Activated B cell treated with CpG ODN at 0.5 μM for 24 hours (primary cell): ENCODE measurements around the gene TBCB. TPM values are rescaled to one million over a fixed set of nuclear protein-coding genes. Genes with fewer than 3 reads are reported as not detected.
"Not testable (repeated sequence)": the region's sequence is repeated elsewhere in the genome, so short reads cannot be mapped to it uniquely, and the experiment has no call there.

Source experiments
- ATAC-seq: fragments of 200-7000 bp; cut with Tn5 transposase; one replicate; pipeline ENCODE4 v1.10.0; 2021; ENCODE audit warnings: low read depth, mild to moderate bottlenecking, moderate library complexity
- CTCF ChIA-PET: fragments of 350-600 bp; sonication (Branson Sonifier 250); formaldehyde crosslinking; loops from one replicate; lab custom pipeline; 2021; ENCODE audit warnings: antibody characterized with exemption; lab: Charles Lee
- POLR2A ChIA-PET: fragments of 350-600 bp; sonication (Branson Sonifier 250); formaldehyde crosslinking; loops from one replicate; lab custom pipeline; 2021; ENCODE audit warnings: antibody characterized with exemption; lab: Charles Lee
- DNase-seq: peaks from one replicate; pipeline ENCODE4 v3.0.0; 2022
- H3K27ac Mint-ChIP-seq: one replicate; pipeline ENCODE4 v1.8.0; 2020; ENCODE audit warnings: mixed read lengths
- H3K27me3 Mint-ChIP-seq: one replicate; pipeline ENCODE4 v1.8.0; 2021; ENCODE audit warnings: mixed read lengths
- H3K36me3 Mint-ChIP-seq: one replicate; pipeline ENCODE4 v1.8.0; 2021; ENCODE audit warnings: low read depth, mixed read lengths
- H3K4me1 Mint-ChIP-seq: one replicate; pipeline ENCODE4 v1.8.0; 2021; ENCODE audit warnings: mixed read lengths
- H3K4me3 Mint-ChIP-seq: one replicate; pipeline ENCODE4 v1.8.0; 2020; ENCODE audit warnings: mild to moderate bottlenecking, mixed read lengths
- H3K9me3 Mint-ChIP-seq: one replicate; pipeline ENCODE4 v1.8.0; 2020; ENCODE audit warnings: mixed read lengths
- CTCF ChIP-seq: fragments of 200-600 bp; IDR thresholded peaks from one replicate; pipeline ENCODE4 v1.8.0; 2022; ENCODE audit warnings: antibody characterized with exemption, mild to moderate bottlenecking
- intact Hi-C: fragments of 100-400 bp; cut with micrococcal nuclease; formaldehyde crosslinking; loops from one replicate; pipeline ENCODE4 v1.15.1; 2024
- total RNA-seq: library from RNA; stranded (reverse); gene quantifications from 2 replicates; pipeline ENCODE4 v1.2.3, GENCODE V29; 2022

Gene TBCB
- total RNA-seq, 1 donor from 2014 or later: 144 TPM

- no peak for TF ChIP-seq CTCF
- POLR2A ChIA-PET: interaction anchor here (0.6 kb wide), 1 partner anchor 95 kb away, joined by 3 read pairs; no protein-coding TSS in a partner anchor
- H3K36me3 Mint-ChIP-seq: peaks cover 72% of the 10 kb centered on the region
- DNase-seq (no peak), ATAC-seq (no peak)
- no peaks in the 10 kb centered on the region for H3K27me3 Mint-ChIP-seq
- H3K9me3 Mint-ChIP-seq: no peaks in the 10 kb centered on the region
- no peak overlapping the region for H3K4me3 Mint-ChIP-seq
- peaks cover 19% of the 10 kb centered on the region for H3K4me1 Mint-ChIP-seq
- CTCF ChIA-PET: no interaction called here
- intact Hi-C loops: no loop called here
- H3K27ac Mint-ChIP-seq: no peak overlapping the region
Measured at GRCh38 chr19:36120984-36121358, 5.7 kb downstream of the TBCB start.

- ChIA-PET POLR2A (no interaction called here), CTCF (no interaction called here)
- DNase-seq (no peak), ATAC-seq (no peak)
- intact Hi-C loops: no loop called here
- H3K4me1 Mint-ChIP-seq: peaks cover 13% of the 10 kb centered on the region
- peaks cover 71% of the 10 kb centered on the region for H3K36me3 Mint-ChIP-seq
- no peak overlapping the region for H3K4me3 Mint-ChIP-seq
- H3K27ac Mint-ChIP-seq: no peak overlapping the region
- H3K27me3 Mint-ChIP-seq: no peaks in the 10 kb centered on the region
- no peak for TF ChIP-seq CTCF
- H3K9me3 Mint-ChIP-seq: no peaks in the 10 kb centered on the region
Measured at GRCh38 chr19:36121486-36122124, 6.3 kb downstream of the TBCB start.

GRCh38 chr19:36125557-36125956 is 10.3 kb downstream of the TBCB start:
- no peaks in the 10 kb centered on the region for H3K27me3 Mint-ChIP-seq
- DNase-seq (no peak), ATAC-seq (no peak)
- peaks cover 12% of the 10 kb centered on the region for H3K4me1 Mint-ChIP-seq
- H3K27ac Mint-ChIP-seq: no peak overlapping the region
- TF ChIP-seq CTCF: no peak
- POLR2A ChIA-PET: interaction anchor here (0.6 to 2.3 kb wide), 2 partner anchors 11 to 12 kb away, joined by 4 to 6 read pairs; partner anchors contain the start of genes POLR2I and TBCB
- CTCF ChIA-PET: interaction anchor here (4.9 kb wide), 1 partner anchor 45 kb away, joined by 68 read pairs; no protein-coding TSS in a partner anchor
- no peak overlapping the region for H3K4me3 Mint-ChIP-seq
- H3K9me3 Mint-ChIP-seq: no peaks in the 10 kb centered on the region
- peaks cover 40% of the 10 kb centered on the region for H3K36me3 Mint-ChIP-seq
- intact Hi-C loops: loop anchor here (5.0 kb wide), 2 partner anchors 362 to 1382 kb away; partner anchors contain the start of genes ZNF566 and ZNF793

- intact Hi-C loops: loop anchor here (1.0 to 5.0 kb wide), 5 partner anchors 11 to 1379 kb away; partner anchors contain the start of genes TBCB, ZNF146, ZNF566 and ZNF793
- ChIA-PET POLR2A (interaction anchor here (0.6 to 4.3 kb wide), 12 partner anchors 8 to 1524 kb away, joined by 3 to 65 read pairs (median 6); partner anchors contain the start of genes ALKBH6, CAPNS1, POLR2I and TBCB), CTCF (interaction anchor here (0.6 to 4.9 kb wide), 19 partner anchors 8 to 366 kb away, joined by 3 to 68 read pairs (median 4); partner anchors contain the start of genes CAPNS1, COX7A1, POLR2I and TBCB)
- no peaks in the 10 kb centered on the region for H3K27me3 Mint-ChIP-seq
- peaks cover 18% of the 10 kb centered on the region for H3K4me1 Mint-ChIP-seq
- DNase-seq (no peak), ATAC-seq (peak; percentile 23)
- peak overlapping the region; percentile 98 for H3K27ac Mint-ChIP-seq
- peaks cover 27% of the 10 kb centered on the region for H3K36me3 Mint-ChIP-seq
- no peaks in the 10 kb centered on the region for H3K9me3 Mint-ChIP-seq
- H3K4me3 Mint-ChIP-seq: peak overlapping the region; percentile 92
- TF ChIP-seq CTCF: no peak
Measured at GRCh38 chr19:36128392-36128736, 13.1 kb downstream of the TBCB start.

GRCh38 chr19:36131221-36131620 is 16.0 kb downstream of the TBCB start:
- H3K27ac Mint-ChIP-seq, intact Hi-C loops, ATAC-seq, H3K4me3 Mint-ChIP-seq, DNase-seq, H3K9me3 Mint-ChIP-seq, H3K36me3 Mint-ChIP-seq, H3K27me3 Mint-ChIP-seq: not testable (repeated sequence)
- ChIA-PET POLR2A (interaction anchor here (0.7 to 4.3 kb wide), 3 partner anchors 8 to 247 kb away, joined by 3 to 65 read pairs (median 3); partner anchors contain the start of genes CAPNS1, ZNF146 and ZNF565), CTCF (interaction anchor here (1.6 kb wide), 1 partner anchor 39 kb away, joined by 3 read pairs; no protein-coding TSS in a partner anchor)
- H3K4me1 Mint-ChIP-seq: peaks cover 14% of the 10 kb centered on the region

- peaks cover 11% of the 10 kb centered on the region for H3K4me1 Mint-ChIP-seq
- H3K4me3 Mint-ChIP-seq, intact Hi-C loops, H3K36me3 Mint-ChIP-seq, CTCF ChIA-PET, ATAC-seq, H3K27ac Mint-ChIP-seq, H3K27me3 Mint-ChIP-seq, DNase-seq, POLR2A ChIA-PET, H3K9me3 Mint-ChIP-seq: not testable (repeated sequence)
Measured at GRCh38 chr19:36134867-36135266, 19.6 kb downstream of the TBCB start.
